Omental fat pad (tissue), 4 donors: ENCODE data around the gene PPP1R13B. TPM values are rescaled to one million over a fixed set of nuclear protein-coding genes. Genes with fewer than 3 reads are reported as not detected.

Experiments
- ATAC-seq: fragments of 150-250 bp; one replicate; pipeline ENCODE4 v1.9.1; 2016; ENCODE audit warnings: mild to moderate bottlenecking, moderate library complexity; ENCODE audit not compliant: low FRiP score
- DNase-seq: peaks from one replicate; pipeline ENCODE4 v3.0.0-alpha.2; 2019; ENCODE audit warnings: low spot score
- CTCF ChIP-seq, 3 donors: fragments of 450-650 bp; IDR thresholded peaks; one replicate each; pipeline ENCODE4 v1.5.1; 2016 to 2017; ENCODE audit warnings: antibody characterized with exemption in 3 of 3, mild to moderate bottlenecking in 3 of 3, moderate library complexity in 2 of 3
- total RNA-seq, 4 donors: library from RNA; depleted of rRNA; stranded (reverse); fragments of >200 nt; gene quantifications; one replicate each; pipeline ENCODE4 v1.1.0, GENCODE V29; 2016

PPP1R13B gene
- total RNA-seq, 4 donors from 2014 or later, result 9.7 to 31.1 (median 15.0) TPM

GRCh38 chr14:103817595-103817994 lies 29.8 kb downstream of the PPP1R13B start:
- TF ChIP-seq CTCF (IDR thresholded peaks at IDR 0.05), result no peak
- ATAC-seq (no peak), DNase-seq (no peak)

- ATAC-seq (no peak), DNase-seq (no peak)
- no peak for TF ChIP-seq CTCF (IDR thresholded peaks at IDR 0.05)
Measured at GRCh38 chr14:103816991-103817390, 30.4 kb downstream of the PPP1R13B start.

GRCh38 chr14:103815253-103815652 lies 32.1 kb downstream of the PPP1R13B start:
- TF ChIP-seq CTCF (IDR thresholded peaks at IDR 0.05), result no peak

GRCh38 chr14:103811189-103811588 lies 36.2 kb downstream of the PPP1R13B start:
- DNase-seq (no peak), ATAC-seq (no peak)
- TF ChIP-seq CTCF (IDR thresholded peaks at IDR 0.05), result no peak

More at GRCh38 chr14:103815253-103815652, 32.1 kb downstream of the PPP1R13B start:
- ATAC-seq, result no peak
- no peak for DNase-seq

- peak in 1 of 3 donors; percentile 9 for TF ChIP-seq CTCF (IDR thresholded peaks at IDR 0.05)
- DNase-seq (peak; percentile 49), ATAC-seq (peak; percentile 69)
Measured at GRCh38 chr14:103808403-103809001, 38.9 kb downstream of the PPP1R13B start.

- no peak for TF ChIP-seq CTCF (IDR thresholded peaks at IDR 0.05)
- no peak for ATAC-seq
- DNase-seq, result no peak
Measured at GRCh38 chr14:103806805-103807204, 40.6 kb downstream of the PPP1R13B start.

GRCh38 chr14:103805708-103806107 lies 41.7 kb downstream of the PPP1R13B start:
- no peak for ATAC-seq
- DNase-seq, result no peak
- no peak for TF ChIP-seq CTCF (IDR thresholded peaks at IDR 0.05)
